Fibroblast of lung (primary cell): ENCODE results near the gene ZSWIM5. TPM values are rescaled to one million over a fixed set of nuclear protein-coding genes. Genes with fewer than 3 reads are reported as not detected.
"Not testable (repeated sequence)": the region's sequence is repeated elsewhere in the genome, so short reads cannot be mapped to it uniquely, and the experiment has no call there.

Experiments used
- DNase-seq, 2 donors: peaks; one replicate each; pipeline versions ENCODE4 v3.0.0 to v3.0.0-alpha.2; 2010; ENCODE audit warnings: low read depth in 2 of 2
- H2AFZ ChIP-seq: 2 replicates; pipeline ENCODE4 v1.5.1; 2012; ENCODE audit warnings: low read length, control low read depth, inconsistent platforms
- H3K27ac ChIP-seq: 2 replicates; pipeline ENCODE4 v1.5.1; 2011; ENCODE audit warnings: low read length, control low read depth; ENCODE audit not compliant: insufficient read depth
- H3K27me3 ChIP-seq: 2 replicates; pipeline ENCODE4 v1.5.1; 2011; ENCODE audit warnings: mild to moderate bottlenecking, low read length; ENCODE audit not compliant: control insufficient read depth, insufficient read depth
- H3K36me3 ChIP-seq: 2 replicates; pipeline ENCODE4 v1.5.1; 2011; ENCODE audit warnings: low read length; ENCODE audit not compliant: control insufficient read depth, insufficient read depth
- H3K4me1 ChIP-seq: 2 replicates; pipeline ENCODE4 v1.5.1; 2011; ENCODE audit warnings: low read length; ENCODE audit not compliant: control insufficient read depth, insufficient read depth; ENCODE audit errors: extremely low read depth
- H3K4me2 ChIP-seq: 2 replicates; pipeline ENCODE4 v1.5.1; 2011; ENCODE audit warnings: low read length, control low read depth; ENCODE audit not compliant: insufficient read depth; ENCODE audit errors: extremely low read depth
- H3K4me3 ChIP-seq, 4 experiments: fragments of 200-600 bp in 1 of 4; sonication (generic) in 1 of 4; replicated peaks in 1 of 4; 2 replicates each; pipeline ENCODE4 v1.5.1; 2011 to 2016; ENCODE audit warnings: low read length in 4 of 4, low read depth in 3 of 4, mild to moderate bottlenecking in 3 of 4, control low read depth in 2 of 4, inconsistent platforms in 1 of 4, mixed read lengths in 1 of 4; ENCODE audit not compliant: insufficient read depth in 1 of 4; ENCODE audit errors: control extremely low read depth in 1 of 4
- H3K79me2 ChIP-seq: 2 replicates; pipeline ENCODE4 v1.5.1; 2012; ENCODE audit warnings: mild to moderate bottlenecking, low read length, inconsistent platforms; ENCODE audit not compliant: control insufficient read depth, insufficient read depth
- H3K9ac ChIP-seq: 2 replicates; pipeline ENCODE4 v1.5.1; 2011; ENCODE audit warnings: mild to moderate bottlenecking, low read length, control low read depth; ENCODE audit not compliant: insufficient read depth
- H3K9me3 ChIP-seq: 2 replicates; pipeline ENCODE4 v1.5.1; 2012; ENCODE audit warnings: low read depth, low read length; ENCODE audit not compliant: control insufficient read depth, insufficient read depth
- H4K20me1 ChIP-seq: 2 replicates; pipeline ENCODE4 v1.5.1; 2011; ENCODE audit warnings: low read length; ENCODE audit not compliant: control insufficient read depth, insufficient read depth; ENCODE audit errors: extremely low read depth
- EZH2 ChIP-seq: IDR thresholded peaks from 2 replicates; pipeline ENCODE4 v1.5.1; 2012; ENCODE audit warnings: low read length, control low read depth, mild to moderate bottlenecking; ENCODE audit errors: missing control alignments
- polyA plus RNA-seq, 2 donors: library from polyadenylated mRNA; depleted of rRNA in 1 of 2; stranded (reverse) in 1 of 2; unstranded in 1 of 2; fragments of >200 nt; gene quantifications; 2 replicates each; pipeline ENCODE4 v1.2.1, GENCODE V29; 2011 to 2012; ENCODE audit warnings: missing spikeins in 1 of 2
- total RNA-seq: library from RNA; depleted of rRNA; stranded (reverse); fragments of >200 nt; gene quantifications from 2 replicates; pipeline ENCODE4 v1.2.1, GENCODE V29; 2014
- TF ChIP-seq, protein P1 (sequence below), 2 donors: IDR thresholded peaks in 1 of 2; conservative IDR thresholded peaks in 1 of 2; 1 replicate in 1 of 2; 2 replicates in 1 of 2; pipeline ENCODE4 v1.5.1; 2011 to 2012; ENCODE audit warnings: low read length in 2 of 2, control low read depth in 1 of 2, inconsistent platforms in 1 of 2, low read depth in 1 of 2, mild to moderate bottlenecking in 1 of 2

The ZSWIM5 gene
- total and polyA plus RNA-seq, 2 donors (not counting 1 experiment from before 2014, with no cell fraction given), result 0.73 to 0.99 TPM

- Histone ChIP-seq H3K9ac (no peak overlapping the region), H3K4me2 (no peak overlapping the region), H4K20me1 (no peaks in the 10 kb centered on the region), H3K4me1 (no peaks in the 10 kb centered on the region), H3K27ac (no peak overlapping the region), H3K79me2 (no peaks in the 10 kb centered on the region), H3K36me3 (no peaks in the 10 kb centered on the region), H3K27me3 (no peaks in the 10 kb centered on the region), H2AFZ (no peak overlapping the region), H3K9me3 (no peaks in the 10 kb centered on the region), H3K4me3 (no peak overlapping the region)
- TF ChIP-seq, protein P1, sequence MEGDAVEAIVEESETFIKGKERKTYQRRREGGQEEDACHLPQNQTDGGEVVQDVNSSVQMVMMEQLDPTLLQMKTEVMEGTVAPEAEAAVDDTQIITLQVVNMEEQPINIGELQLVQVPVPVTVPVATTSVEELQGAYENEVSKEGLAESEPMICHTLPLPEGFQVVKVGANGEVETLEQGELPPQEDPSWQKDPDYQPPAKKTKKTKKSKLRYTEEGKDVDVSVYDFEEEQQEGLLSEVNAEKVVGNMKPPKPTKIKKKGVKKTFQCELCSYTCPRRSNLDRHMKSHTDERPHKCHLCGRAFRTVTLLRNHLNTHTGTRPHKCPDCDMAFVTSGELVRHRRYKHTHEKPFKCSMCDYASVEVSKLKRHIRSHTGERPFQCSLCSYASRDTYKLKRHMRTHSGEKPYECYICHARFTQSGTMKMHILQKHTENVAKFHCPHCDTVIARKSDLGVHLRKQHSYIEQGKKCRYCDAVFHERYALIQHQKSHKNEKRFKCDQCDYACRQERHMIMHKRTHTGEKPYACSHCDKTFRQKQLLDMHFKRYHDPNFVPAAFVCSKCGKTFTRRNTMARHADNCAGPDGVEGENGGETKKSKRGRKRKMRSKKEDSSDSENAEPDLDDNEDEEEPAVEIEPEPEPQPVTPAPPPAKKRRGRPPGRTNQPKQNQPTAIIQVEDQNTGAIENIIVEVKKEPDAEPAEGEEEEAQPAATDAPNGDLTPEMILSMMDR (conservative IDR thresholded peaks at IDR 0.05 in 1 of 2, IDR thresholded peaks at IDR 0.05 in 1 of 2; ENCODE audit: low read depth in 1 of 2, low read length in 2 of 2), result no peak
- no peak for TF ChIP-seq EZH2
- DNase-seq, result no peak
Measured at GRCh38 chr1:45097944-45098343, 108.5 kb downstream of the ZSWIM5 start.

DNA sequence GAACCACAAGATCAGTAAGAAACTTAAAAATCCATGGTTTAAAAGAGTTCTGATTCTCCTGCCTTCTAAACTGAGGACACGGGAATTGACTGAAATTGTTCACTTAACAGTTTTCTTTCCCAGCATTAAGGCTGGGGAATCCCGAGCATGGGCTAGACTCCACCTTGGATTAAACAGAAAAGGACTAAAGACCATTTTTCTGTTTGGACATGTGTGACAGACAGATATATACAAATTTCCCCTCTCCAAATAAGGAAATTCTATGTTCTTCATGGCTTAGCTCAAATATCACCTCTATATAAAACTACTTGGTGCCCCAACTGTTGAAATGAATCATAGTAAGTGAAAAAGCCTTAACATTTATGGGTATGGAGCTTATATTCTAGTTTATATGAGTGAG is 109.3 kb downstream of the ZSWIM5 start:
- H3K4me1 ChIP-seq, result no peaks in the 10 kb centered on the region
- no peaks in the 10 kb centered on the region for H4K20me1 ChIP-seq
- H3K27me3 ChIP-seq, result no peaks in the 10 kb centered on the region
- no peak overlapping the region for H3K4me3 ChIP-seq
- H3K79me2 ChIP-seq, result no peaks in the 10 kb centered on the region
- no peak overlapping the region for H3K4me2 ChIP-seq
- no peak for DNase-seq
- H3K36me3 ChIP-seq, result no peaks in the 10 kb centered on the region
- TF ChIP-seq, protein P1 (conservative IDR thresholded peaks at IDR 0.05 in 1 of 2, IDR thresholded peaks at IDR 0.05 in 1 of 2; ENCODE audit: low read depth in 1 of 2, low read length in 2 of 2), result no peak
- no peak for TF ChIP-seq EZH2
- H2AFZ ChIP-seq, result no peak overlapping the region
- no peak overlapping the region for H3K9ac ChIP-seq
- no peak overlapping the region for H3K27ac ChIP-seq
- H3K9me3 ChIP-seq, result no peaks in the 10 kb centered on the region

- H3K9ac ChIP-seq, result no peak overlapping the region
- no peaks in the 10 kb centered on the region for H3K4me1 ChIP-seq
- H3K27me3 ChIP-seq, result no peaks in the 10 kb centered on the region
- H3K79me2 ChIP-seq, result no peaks in the 10 kb centered on the region
- H3K36me3 ChIP-seq, result no peaks in the 10 kb centered on the region
- DNase-seq, result no peak
- no peak overlapping the region for H3K4me2 ChIP-seq
- H3K9me3 ChIP-seq, result no peaks in the 10 kb centered on the region
- TF ChIP-seq, protein P1 (conservative IDR thresholded peaks at IDR 0.05 in 1 of 2, IDR thresholded peaks at IDR 0.05 in 1 of 2; ENCODE audit: low read depth in 1 of 2, low read length in 2 of 2), result no peak
- no peak for TF ChIP-seq EZH2
- no peak overlapping the region for H2AFZ ChIP-seq
- H4K20me1 ChIP-seq, result no peaks in the 10 kb centered on the region
- no peak overlapping the region for H3K4me3 ChIP-seq
- H3K27ac ChIP-seq, result no peak overlapping the region
Measured at GRCh38 chr1:45095450-45095849, 111.0 kb downstream of the ZSWIM5 start.

- not testable (repeated sequence) for H4K20me1 ChIP-seq, H3K4me1 ChIP-seq, H3K9ac ChIP-seq, H3K36me3 ChIP-seq, H3K4me2 ChIP-seq, DNase-seq, H3K27ac ChIP-seq, H2AFZ ChIP-seq, H3K79me2 ChIP-seq, H3K9me3 ChIP-seq, H3K4me3 ChIP-seq, H3K27me3 ChIP-seq
Measured at GRCh38 chr1:45094371-45094770, 112.0 kb downstream of the ZSWIM5 start.
